WTC11 (cell line): ENCODE results near the gene LRRC34. TPM values are rescaled to one million over a fixed set of nuclear protein-coding genes. Genes with fewer than 3 reads are reported as not detected.

Experiments used
- ATAC-seq: fragments of 200-7000 bp; cut with Tn5 transposase; 2 replicates; pipeline ENCODE4 v1.10.0; 2021; ENCODE audit warnings: mild to moderate bottlenecking, moderate library complexity
- CTCF ChIA-PET: fragments of 300-600 bp; sonication (Branson Sonifier 250); formaldehyde crosslinking; loops from one replicate; lab custom pipeline; 2021; ENCODE audit warnings: antibody characterized with exemption; lab: Charles Lee
- POLR2A ChIA-PET: fragments of 350-600 bp; sonication (Branson Sonifier 250); formaldehyde crosslinking; loops from one replicate; lab custom pipeline; 2021; ENCODE audit warnings: antibody characterized with exemption; lab: Charles Lee
- DNase-seq: peaks from one replicate; pipeline ENCODE4 v3.0.0; 2021; ENCODE audit warnings: low spot score
- H3K27ac Mint-ChIP-seq: 2 replicates; pipeline ENCODE4 v1.8.0; 2021; ENCODE audit warnings: mixed read lengths
- H3K27me3 Mint-ChIP-seq: 2 replicates; pipeline ENCODE4 v1.8.0; 2021; ENCODE audit warnings: low read depth, mild to moderate bottlenecking, moderate library complexity, mixed read lengths
- H3K36me3 Mint-ChIP-seq: 2 replicates; pipeline ENCODE4 v1.8.0; 2021; ENCODE audit warnings: mixed read lengths
- H3K4me1 Mint-ChIP-seq: 2 replicates; pipeline ENCODE4 v1.8.0; 2022; ENCODE audit warnings: mixed read lengths
- H3K4me3 Mint-ChIP-seq: 2 replicates; pipeline ENCODE4 v1.8.0; 2021; ENCODE audit warnings: mild to moderate bottlenecking, moderate library complexity, mixed read lengths
- H3K9me3 Mint-ChIP-seq: 2 replicates; pipeline ENCODE4 v1.8.0; 2021; ENCODE audit warnings: mixed read lengths
- ATF6 ChIP-seq: sonication (generic); formaldehyde crosslinking; IDR thresholded peaks from 2 replicates; pipeline ENCODE4 v1.8.1; 2023; ENCODE audit warnings: mild to moderate bottlenecking, missing genetic modification reagents
- CBFB ChIP-seq: sonication (generic); formaldehyde crosslinking; IDR thresholded peaks from 2 replicates; pipeline ENCODE4 v1.8.1; 2022; ENCODE audit warnings: mild to moderate bottlenecking, low read depth, missing genetic modification reagents
- CTCF ChIP-seq: fragments of 200-600 bp; IDR thresholded peaks from 2 replicates; pipeline ENCODE4 v1.8.0; 2022; ENCODE audit warnings: antibody characterized with exemption
- E2F1 ChIP-seq: sonication (generic); formaldehyde crosslinking; IDR thresholded peaks from 2 replicates; pipeline ENCODE4 v1.8.0; 2022; ENCODE audit warnings: mild to moderate bottlenecking, missing genetic modification reagents
- EMX1 ChIP-seq: fragments of 250-450 bp; sonication (Bioruptor Pico); IDR thresholded peaks from 2 replicates; pipeline ENCODE4 v1.8.0; 2021; ENCODE audit warnings: mild to moderate bottlenecking
- FOXK1 ChIP-seq: sonication (generic); formaldehyde crosslinking; IDR thresholded peaks from 2 replicates; pipeline ENCODE4 v1.8.0; 2022; ENCODE audit warnings: mild to moderate bottlenecking, moderate library complexity, missing genetic modification reagents
- GABPB1 ChIP-seq: sonication (generic); formaldehyde crosslinking; IDR thresholded peaks from 2 replicates; pipeline ENCODE4 v1.8.1; 2023; ENCODE audit warnings: mild to moderate bottlenecking, missing genetic modification reagents
- GTF2I ChIP-seq: fragments of 250-450 bp; sonication (Bioruptor Pico); conservative IDR thresholded peaks from 2 replicates; pipeline ENCODE4 v1.4.0; 2021; ENCODE audit warnings: mild to moderate bottlenecking
- NFATC4 ChIP-seq: fragments of 250-450 bp; sonication (Bioruptor Pico); IDR thresholded peaks from 2 replicates; pipeline ENCODE4 v1.9.0; 2021; ENCODE audit warnings: mild to moderate bottlenecking
- NFYB ChIP-seq: sonication (generic); formaldehyde crosslinking; conservative IDR thresholded peaks from 2 replicates; pipeline ENCODE4 v1.8.0; 2022; ENCODE audit warnings: low read depth, missing genetic modification reagents
- RORB ChIP-seq: fragments of 250-450 bp; sonication (Bioruptor Pico); IDR thresholded peaks from 2 replicates; pipeline ENCODE4 v1.9.0; 2021; ENCODE audit warnings: mild to moderate bottlenecking
- SMAD3 ChIP-seq: sonication (generic); formaldehyde crosslinking; IDR thresholded peaks from 2 replicates; pipeline ENCODE4 v1.8.0; 2022; ENCODE audit warnings: missing genetic modification reagents, mild to moderate bottlenecking, borderline replicate concordance
- SMAD4 ChIP-seq: sonication (generic); formaldehyde crosslinking; IDR thresholded peaks from 2 replicates; pipeline ENCODE4 v1.8.0; 2022; ENCODE audit warnings: mild to moderate bottlenecking, missing genetic modification reagents
- SP1 ChIP-seq: sonication (generic); formaldehyde crosslinking; conservative IDR thresholded peaks from 2 replicates; pipeline ENCODE4 v1.8.1; 2022; ENCODE audit warnings: missing genetic modification reagents
- TEAD4 ChIP-seq: sonication (generic); formaldehyde crosslinking; IDR thresholded peaks from 2 replicates; pipeline ENCODE4 v1.8.0; 2022; ENCODE audit warnings: mild to moderate bottlenecking, missing genetic modification reagents
- ZBTB21 ChIP-seq: sonication (generic); formaldehyde crosslinking; IDR thresholded peaks from 2 replicates; pipeline ENCODE4 v1.8.1; 2023; ENCODE audit warnings: mild to moderate bottlenecking, missing genetic modification reagents, borderline replicate concordance
- ZBTB43 ChIP-seq: sonication (generic); formaldehyde crosslinking; IDR thresholded peaks from 2 replicates; pipeline ENCODE4 v1.8.1; 2023; ENCODE audit warnings: mild to moderate bottlenecking, missing genetic modification reagents
- ZNF219 ChIP-seq: sonication (generic); formaldehyde crosslinking; IDR thresholded peaks from 2 replicates; pipeline ENCODE4 v1.8.0; 2023; ENCODE audit warnings: missing genetic modification reagents, mild to moderate bottlenecking, borderline replicate concordance
- total RNA-seq: library from RNA; stranded (reverse); gene quantifications from 3 replicates; pipeline ENCODE4 v1.2.3, GENCODE V29; 2021
- TF ChIP-seq, protein P1 (sequence below): sonication (generic); formaldehyde crosslinking; IDR thresholded peaks from 2 replicates; pipeline ENCODE4 v1.8.0; 2023; ENCODE audit warnings: mild to moderate bottlenecking, missing genetic modification reagents
- TF ChIP-seq, protein P2 (sequence below): sonication (generic); formaldehyde crosslinking; IDR thresholded peaks from 2 replicates; pipeline ENCODE4 v1.8.1; 2022; ENCODE audit warnings: missing genetic modification reagents, borderline replicate concordance

The LRRC34 gene
- total RNA-seq, 1 experiment from 2014 or later: 8.3 TPM

DNA sequence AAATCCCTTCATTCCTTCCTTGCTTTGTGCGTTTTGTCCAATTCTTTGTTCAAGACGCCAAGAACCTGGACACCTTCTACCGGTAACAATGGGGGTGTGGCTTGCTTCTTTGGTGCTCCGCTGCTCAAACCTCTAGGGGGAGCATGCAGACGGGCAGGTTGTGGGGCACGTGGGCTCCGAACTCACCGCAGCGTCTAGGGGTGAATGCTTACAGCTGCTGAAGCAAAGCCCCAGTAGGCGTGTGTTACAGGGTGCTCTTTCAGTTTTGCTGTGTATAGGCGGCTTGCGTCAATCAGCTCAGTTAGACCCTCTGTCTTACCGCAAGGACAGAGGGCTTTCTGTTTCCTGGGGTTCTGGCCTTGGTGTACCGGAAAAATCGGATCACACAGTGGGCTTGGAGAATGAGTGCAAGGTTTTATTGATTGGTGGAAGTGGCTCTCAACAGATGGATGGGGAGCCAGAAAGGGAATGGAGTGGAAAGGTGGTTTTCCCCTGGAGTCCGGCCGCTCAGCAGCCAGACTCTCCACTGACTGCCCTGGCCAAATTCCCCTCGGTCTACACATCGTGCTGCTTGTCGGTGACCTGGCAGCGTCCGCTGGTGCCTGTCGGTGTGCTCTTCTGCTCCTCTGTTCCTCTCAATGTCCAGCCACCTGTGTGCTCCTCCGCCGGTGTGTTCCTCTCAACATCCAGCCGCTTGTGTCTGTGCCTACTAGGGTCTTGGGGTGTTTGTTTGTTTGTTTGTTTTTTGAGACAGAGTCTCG is 1.2 kb upstream of the LRRC34 start (continued):
- TF ChIP-seq ATF6 (CRISPR knock-in tag) (no peak), NFATC4 (no peak)
- TF ChIP-seq, all 79 proteins: peak for 5

- ATAC-seq: no peak
- no peak for DNase-seq
- Mint-ChIP-seq H3K4me3 (peak overlapping the region; percentile 75), H3K27ac (peak overlapping the region; percentile 6; the same call in 1 of the 2 replicates), H3K9me3 (peaks cover 16% of the 10 kb centered on the region), H3K36me3 (peaks cover 11% of the 10 kb centered on the region)
- no peak for TF ChIP-seq CBFB (CRISPR knock-in tag)
- TF ChIP-seq TEAD4 (CRISPR knock-in tag): no peak
- TF ChIP-seq ZNF219: no peak
- TF ChIP-seq, protein P1, sequence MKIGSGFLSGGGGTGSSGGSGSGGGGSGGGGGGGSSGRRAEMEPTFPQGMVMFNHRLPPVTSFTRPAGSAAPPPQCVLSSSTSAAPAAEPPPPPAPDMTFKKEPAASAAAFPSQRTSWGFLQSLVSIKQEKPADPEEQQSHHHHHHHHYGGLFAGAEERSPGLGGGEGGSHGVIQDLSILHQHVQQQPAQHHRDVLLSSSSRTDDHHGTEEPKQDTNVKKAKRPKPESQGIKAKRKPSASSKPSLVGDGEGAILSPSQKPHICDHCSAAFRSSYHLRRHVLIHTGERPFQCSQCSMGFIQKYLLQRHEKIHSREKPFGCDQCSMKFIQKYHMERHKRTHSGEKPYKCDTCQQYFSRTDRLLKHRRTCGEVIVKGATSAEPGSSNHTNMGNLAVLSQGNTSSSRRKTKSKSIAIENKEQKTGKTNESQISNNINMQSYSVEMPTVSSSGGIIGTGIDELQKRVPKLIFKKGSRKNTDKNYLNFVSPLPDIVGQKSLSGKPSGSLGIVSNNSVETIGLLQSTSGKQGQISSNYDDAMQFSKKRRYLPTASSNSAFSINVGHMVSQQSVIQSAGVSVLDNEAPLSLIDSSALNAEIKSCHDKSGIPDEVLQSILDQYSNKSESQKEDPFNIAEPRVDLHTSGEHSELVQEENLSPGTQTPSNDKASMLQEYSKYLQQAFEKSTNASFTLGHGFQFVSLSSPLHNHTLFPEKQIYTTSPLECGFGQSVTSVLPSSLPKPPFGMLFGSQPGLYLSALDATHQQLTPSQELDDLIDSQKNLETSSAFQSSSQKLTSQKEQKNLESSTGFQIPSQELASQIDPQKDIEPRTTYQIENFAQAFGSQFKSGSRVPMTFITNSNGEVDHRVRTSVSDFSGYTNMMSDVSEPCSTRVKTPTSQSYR (CRISPR knock-in tag): no peak
- TF ChIP-seq ZBTB21 (CRISPR knock-in tag): no peak
- TF ChIP-seq, protein P2, sequence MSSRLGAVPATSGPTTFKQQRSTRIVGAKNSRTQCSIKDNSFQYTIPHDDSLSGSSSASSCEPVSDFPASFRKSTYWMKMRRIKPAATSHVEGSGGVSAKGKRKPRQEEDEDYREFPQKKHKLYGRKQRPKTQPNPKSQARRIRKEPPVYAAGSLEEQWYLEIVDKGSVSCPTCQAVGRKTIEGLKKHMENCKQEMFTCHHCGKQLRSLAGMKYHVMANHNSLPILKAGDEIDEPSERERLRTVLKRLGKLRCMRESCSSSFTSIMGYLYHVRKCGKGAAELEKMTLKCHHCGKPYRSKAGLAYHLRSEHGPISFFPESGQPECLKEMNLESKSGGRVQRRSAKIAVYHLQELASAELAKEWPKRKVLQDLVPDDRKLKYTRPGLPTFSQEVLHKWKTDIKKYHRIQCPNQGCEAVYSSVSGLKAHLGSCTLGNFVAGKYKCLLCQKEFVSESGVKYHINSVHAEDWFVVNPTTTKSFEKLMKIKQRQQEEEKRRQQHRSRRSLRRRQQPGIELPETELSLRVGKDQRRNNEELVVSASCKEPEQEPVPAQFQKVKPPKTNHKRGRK (CRISPR knock-in tag): no peak
- no peak for TF ChIP-seq GABPB1 (CRISPR knock-in tag)
- TF ChIP-seq EMX1: no peak
- no peak for TF ChIP-seq SP1 (CRISPR knock-in tag)
- no peak for TF ChIP-seq GTF2I
- TF ChIP-seq CTCF: no peak
- TF ChIP-seq RORB (CRISPR knock-in tag): no peak
- no peak for TF ChIP-seq SMAD3 (CRISPR knock-in tag)
- no peak for TF ChIP-seq SMAD4 (CRISPR knock-in tag)
- no peak for TF ChIP-seq NFYB (CRISPR knock-in tag)
- TF ChIP-seq E2F1 (CRISPR knock-in tag): no peak
- no peak for TF ChIP-seq FOXK1
- no peak for TF ChIP-seq ZBTB43
- TF ChIP-seq, all 79 proteins: peak for 0
- peaks cover 48% of the 10 kb centered on the region for H3K27me3 Mint-ChIP-seq
- POLR2A ChIA-PET: interaction anchor here (1.3 kb wide), 1 partner anchor 42 kb away, joined by 3 read pairs; no protein-coding TSS in a partner anchor
- peaks cover 34% of the 10 kb centered on the region for H3K4me1 Mint-ChIP-seq
- CTCF ChIA-PET: interaction anchor here (0.9 to 1.3 kb wide), 5 partner anchors 29 to 251 kb away, joined by 3 read pairs; no protein-coding TSS in a partner anchor
Observed at GRCh38 chr3:169813278-169813677, 574 bp upstream of the LRRC34 start.
